Activated CD8-positive, alpha-beta memory T cell treated with anti-CD3 and anti-CD28 coated beads, Interleukin-2, amount 50 U/mL, for 24 hours (primary cell): Measurements from ENCODE around the gene CGRRF1.

ENCODE experiments used
- DNase-seq: peaks from one replicate; pipeline ENCODE4 v3.0.0-alpha.2; 2020; ENCODE audit errors: extremely low read depth

CGRRF1 gene

GRCh38 chr14:54509546-54510501 lies at the start of gene CGRRF1:
Gene CGRRF1 (plus strand): TSS chr14:54509906. CDS start chr14:54509960, 54 bp downstream.
- DNase-seq, result peak; percentile 92

- no peak for DNase-seq
Observed at GRCh38 chr14:54462048-54462447, 47.7 kb upstream of the CGRRF1 start.

GRCh38 chr14:54465654-54466053 lies 44.1 kb upstream of the CGRRF1 start:
- no peak for DNase-seq

- no peak for DNase-seq
Observed at GRCh38 chr14:54467280-54467679, 42.4 kb upstream of the CGRRF1 start.

- no peak for DNase-seq
Observed at GRCh38 chr14:54470701-54471100, 39.0 kb upstream of the CGRRF1 start.

GRCh38 chr14:54471641-54472040 lies 38.1 kb upstream of the CGRRF1 start:
- no peak for DNase-seq

GRCh38 chr14:54472315-54472714 lies 37.4 kb upstream of the CGRRF1 start:
- no peak for DNase-seq

GRCh38 chr14:54474232-54474793 lies 35.4 kb upstream of the CGRRF1 start:
- DNase-seq, result no peak

GRCh38 chr14:54475187-54475899 lies 34.4 kb upstream of the CGRRF1 start:
- DNase-seq, result no peak

GRCh38 chr14:54475911-54476310 lies 33.8 kb upstream of the CGRRF1 start:
- no peak for DNase-seq

GRCh38 chr14:54478636-54479215 lies 31.0 kb upstream of the CGRRF1 start:
- DNase-seq, result no peak

GRCh38 chr14:54480830-54481562 lies 28.7 kb upstream of the CGRRF1 start:
- no peak for DNase-seq

GRCh38 chr14:54481695-54482094 lies 28.0 kb upstream of the CGRRF1 start:
- no peak for DNase-seq

GRCh38 chr14:54483073-54483745 lies 26.5 kb upstream of the CGRRF1 start:
- DNase-seq, result no peak

- DNase-seq, result no peak
Observed at GRCh38 chr14:54483846-54484245, 25.9 kb upstream of the CGRRF1 start.

- no peak for DNase-seq
Observed at GRCh38 chr14:54486685-54487084, 23.0 kb upstream of the CGRRF1 start.

GRCh38 chr14:54487771-54488170 lies 21.9 kb upstream of the CGRRF1 start:
- no peak for DNase-seq

GRCh38 chr14:54488318-54488645 lies 21.4 kb upstream of the CGRRF1 start:
- DNase-seq, result no peak

GRCh38 chr14:54488646-54489317 lies 20.9 kb upstream of the CGRRF1 start, which contains the start of gene GMFB:
Gene GMFB (minus strand): TSS chr14:54488980. CDS start chr14:54488927, 53 bp downstream.
- DNase-seq, result peak; percentile 72

GRCh38 chr14:54489318-54489683 lies 20.4 kb upstream of the CGRRF1 start:
- DNase-seq, result no peak
